Neural progenitor cell (in vitro differentiated cells): ENCODE results near the gene ANKRD12.

Experiments used
- EZH2 ChIP-seq: fragments of 200-600 bp; sonication (generic); IDR thresholded peaks from 2 replicates; pipeline ENCODE4 v1.6.1; 2017; ENCODE audit warnings: antibody characterized with exemption, mild to moderate bottlenecking, moderate library complexity
- EZH2phosphoT487 ChIP-seq: fragments of 200-600 bp; sonication (generic); IDR thresholded peaks from 2 replicates; pipeline ENCODE4 v1.6.1; 2017; ENCODE audit warnings: antibody characterized with exemption
- TF ChIP-seq, protein P1 (sequence below): fragments of 200-600 bp; sonication (generic); IDR thresholded peaks from 2 replicates; pipeline ENCODE4 v1.5.1; 2017; ENCODE audit warnings: antibody characterized with exemption, mild to moderate bottlenecking

DNA sequence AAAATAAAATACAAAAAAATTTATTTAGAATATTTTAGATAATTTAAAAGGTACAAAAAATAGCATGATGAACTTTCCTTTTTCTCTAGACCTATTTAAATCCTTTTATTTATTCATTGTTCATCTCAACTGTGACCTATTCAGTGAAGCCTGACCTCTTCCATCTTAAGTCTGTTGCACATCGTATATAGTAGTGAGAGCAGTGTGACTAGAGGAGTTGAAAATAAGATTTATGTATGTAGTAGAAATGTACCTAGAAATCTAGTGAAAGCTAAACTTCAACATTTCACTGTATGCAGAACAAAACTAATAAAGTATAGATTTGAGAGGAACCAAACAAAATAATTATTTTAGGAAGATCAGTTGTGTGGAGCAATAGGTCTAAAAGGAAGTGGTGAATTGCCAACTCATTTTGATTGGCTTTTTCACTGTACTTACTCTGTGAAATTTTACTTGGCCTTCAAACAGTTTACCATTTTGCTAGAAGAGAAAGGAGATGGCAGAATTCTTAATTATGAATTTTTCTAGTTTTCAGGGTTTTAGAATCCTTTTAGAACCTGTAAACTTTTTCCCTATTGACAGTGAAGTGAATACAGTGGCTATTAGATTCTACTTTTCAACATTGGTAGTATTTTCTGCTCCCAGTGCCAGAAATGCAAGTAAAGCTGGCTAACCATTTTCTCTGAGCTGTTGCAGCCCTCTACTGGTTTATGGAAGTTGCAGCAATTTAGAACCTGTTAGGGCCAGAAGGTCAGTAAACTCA is 11.0 kb downstream of the ANKRD12 start:
- TF ChIP-seq, protein P1, sequence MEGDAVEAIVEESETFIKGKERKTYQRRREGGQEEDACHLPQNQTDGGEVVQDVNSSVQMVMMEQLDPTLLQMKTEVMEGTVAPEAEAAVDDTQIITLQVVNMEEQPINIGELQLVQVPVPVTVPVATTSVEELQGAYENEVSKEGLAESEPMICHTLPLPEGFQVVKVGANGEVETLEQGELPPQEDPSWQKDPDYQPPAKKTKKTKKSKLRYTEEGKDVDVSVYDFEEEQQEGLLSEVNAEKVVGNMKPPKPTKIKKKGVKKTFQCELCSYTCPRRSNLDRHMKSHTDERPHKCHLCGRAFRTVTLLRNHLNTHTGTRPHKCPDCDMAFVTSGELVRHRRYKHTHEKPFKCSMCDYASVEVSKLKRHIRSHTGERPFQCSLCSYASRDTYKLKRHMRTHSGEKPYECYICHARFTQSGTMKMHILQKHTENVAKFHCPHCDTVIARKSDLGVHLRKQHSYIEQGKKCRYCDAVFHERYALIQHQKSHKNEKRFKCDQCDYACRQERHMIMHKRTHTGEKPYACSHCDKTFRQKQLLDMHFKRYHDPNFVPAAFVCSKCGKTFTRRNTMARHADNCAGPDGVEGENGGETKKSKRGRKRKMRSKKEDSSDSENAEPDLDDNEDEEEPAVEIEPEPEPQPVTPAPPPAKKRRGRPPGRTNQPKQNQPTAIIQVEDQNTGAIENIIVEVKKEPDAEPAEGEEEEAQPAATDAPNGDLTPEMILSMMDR = peak; percentile 73
- TF ChIP-seq EZH2 (no peak), EZH2phosphoT487 (no peak)
